Aorta (tissue), 5 donors: Measurements from ENCODE around the gene BTC. TPM values are rescaled to one million over a fixed set of nuclear protein-coding genes. Genes with fewer than 3 reads are reported as not detected.

ENCODE experiments used
- ATAC-seq: fragments of 200-7000 bp; cut with Tn5 transposase; one replicate; pipeline ENCODE4 v1.9.1; 2022; ENCODE audit warnings: moderate library complexity; ENCODE audit not compliant: low FRiP score
- DNase-seq, 2 donors: peaks; one replicate each; pipeline ENCODE4 v3.0.0-alpha.2; 2020
- H3K27ac ChIP-seq, 2 donors: one replicate each; pipeline ENCODE4 v1.5.1; 2013; ENCODE audit warnings: low read length in 2 of 2, mild to moderate bottlenecking in 2 of 2, moderate library complexity in 2 of 2, control low read depth in 1 of 2, inconsistent platforms in 1 of 2, low read depth in 1 of 2
- H3K27me3 ChIP-seq, 2 donors: one replicate each; pipeline ENCODE4 v1.6.1; 2013; ENCODE audit warnings: control low read depth in 1 of 2, low read length in 1 of 2, mild to moderate bottlenecking in 1 of 2, moderate library complexity in 1 of 2; ENCODE audit not compliant: insufficient read depth in 2 of 2, control insufficient read depth in 1 of 2
- H3K36me3 ChIP-seq, 2 donors: one replicate each; pipeline ENCODE4 v1.6.1; 2013; ENCODE audit warnings: control low read depth in 1 of 2, low read length in 1 of 2, mild to moderate bottlenecking in 1 of 2; ENCODE audit not compliant: insufficient read depth in 2 of 2, control insufficient read depth in 1 of 2
- H3K4me1 ChIP-seq, 2 donors: one replicate each; pipeline ENCODE4 v1.6.1; 2013; ENCODE audit warnings: low read length in 2 of 2, control low read depth in 1 of 2, mild to moderate bottlenecking in 1 of 2, moderate library complexity in 1 of 2; ENCODE audit not compliant: insufficient read depth in 2 of 2, control insufficient read depth in 1 of 2
- H3K4me3 ChIP-seq, 2 donors: one replicate each; pipeline ENCODE4 v1.5.1; 2013; ENCODE audit warnings: low read length in 2 of 2, control low read depth in 1 of 2, mild to moderate bottlenecking in 1 of 2
- H3K9me3 ChIP-seq: one replicate; pipeline ENCODE4 v1.6.1; 2013; ENCODE audit warnings: mild to moderate bottlenecking, low read length; ENCODE audit not compliant: control insufficient read depth
- WGBS, 2 donors: extraction: QIAGEN DNeasy Blood & Tissue Kit; methylation state at CpG; one replicate each; pipeline ENCODE4 v1.1.7; 2013; 5-methylcytosine and 5-hydroxymethylcytosine counted together
- intact Hi-C, 2 donors: fragments of 100-400 bp; cut with DNase I; formaldehyde crosslinking; loops; one replicate each; pipeline versions ENCODE4 v1.14.2 to v1.15.0; 2022
- long read RNA-seq, 2 donors: library from polyadenylated mRNA; unstranded; transcript quantifications; one replicate each; pipeline ENCODE4 v2.0.0, GENCODE V29; 2020 to 2021
- polyA plus RNA-seq, 2 donors: library from polyadenylated mRNA; stranded (reverse); fragments of 200-250 nt; gene quantifications; one replicate each; pipeline ENCODE4 v1.2.3, GENCODE V29; 2013
- total RNA-seq, 2 donors: library from RNA; stranded (reverse); fragmentation: NEBNext Ultra II Directional; extraction: Animal tissue kit (Norgen Biotek cat#: 25700); gene quantifications; one replicate each; pipeline ENCODE4 v1.2.1, GENCODE V29; 2021
- donor health status: healthy with polysubstance abuse.
- donor health status: Bipolar disorder and iron deficiency.
- donor health status: DM: no; HTN: no; CAD: no.
- donor health status: DM: no; HTN: no; CAD: no.
- donor health status: DM: yes; HTN: yes; CAD: no.

Gene BTC, protein sequence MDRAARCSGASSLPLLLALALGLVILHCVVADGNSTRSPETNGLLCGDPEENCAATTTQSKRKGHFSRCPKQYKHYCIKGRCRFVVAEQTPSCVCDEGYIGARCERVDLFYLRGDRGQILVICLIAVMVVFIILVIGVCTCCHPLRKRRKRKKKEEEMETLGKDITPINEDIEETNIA
- 1 to 10 TPM; 9.4 to 10.0 TPM for total RNA-seq
- 10 to 100 TPM in 1 of 2 donors, 1 to 10 TPM in 1; 6.0 to 11.1 TPM for polyA plus RNA-seq
- long read RNA-seq, donor 1, transcript BTC-201 (6 exons, 2,816 nt), result major isoform, 7 of 14 reads
- long read RNA-seq, donor 1, partial matches to known transcripts, result 2 of 14 reads
- long read RNA-seq, donor 1, other reads (novel, unspliced or antisense), result 5 of 14 reads
- long read RNA-seq, donor 2, partial matches to known transcripts, result 3 of 8 reads
- long read RNA-seq, donor 2, other reads (novel, unspliced or antisense), result 4 of 8 reads

DNA sequence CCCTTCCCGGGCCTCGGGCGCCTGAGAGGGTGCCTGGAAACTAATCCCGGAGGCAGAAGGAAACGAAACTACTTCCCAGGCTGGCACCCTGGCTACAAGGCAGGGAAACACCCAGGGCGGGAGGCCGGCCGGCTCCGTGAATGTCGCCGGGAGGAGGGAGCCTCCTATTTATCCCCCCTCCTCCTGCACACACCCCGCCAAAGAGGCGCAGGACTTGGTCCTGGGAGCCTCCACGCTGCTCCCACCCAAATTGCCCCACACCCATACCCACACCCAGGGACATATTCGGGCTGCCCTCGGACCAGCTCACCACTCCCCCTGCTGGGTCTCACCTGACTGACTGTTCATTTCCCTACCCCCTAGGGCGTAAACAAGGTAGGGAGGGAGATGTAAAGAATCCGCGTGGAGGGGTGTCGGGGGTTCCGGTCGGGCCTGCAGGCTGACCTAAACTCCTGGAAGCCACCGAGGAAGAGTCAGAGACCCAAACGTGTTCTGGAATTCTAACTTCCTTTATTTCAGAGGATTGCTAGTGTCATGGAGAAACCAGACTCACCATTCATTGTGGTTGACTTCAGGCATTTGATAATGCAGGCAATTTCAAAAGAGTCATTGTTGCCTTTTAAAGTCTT is at the start of gene BTC:
Gene BTC (minus strand): TSS at position 142 of the 629 bp plus-strand sequence. CDS start 198 bp downstream, outside the sequence.
- Histone ChIP-seq H3K9me3 (no peaks in the 10 kb centered on the region), H3K4me3 (peak within 1 kb of the TSS; percentile 56 to 78), H3K4me1 (peaks cover 0 to 3% of the 10 kb centered on the region in 2 donors), H3K27me3 (no peaks in the 10 kb centered on the region), H3K36me3 (no peaks in the 10 kb centered on the region), H3K27ac (peak within 1 kb of the TSS in 1 of 2 donors; percentile 74)
- DNase-seq (peak; percentile 59 to 77), ATAC-seq (peak; percentile 82)
- intact Hi-C loops, result loop anchor here in 1 of 2 donors (5.0 to 10.0 kb wide), 3 partner anchors 102 to 420 kb away; no protein-coding TSS in a partner anchor
- WGBS, 2 donors, result 1% methylated on average over 22 to 24 of the region's 24 CpGs

DNA sequence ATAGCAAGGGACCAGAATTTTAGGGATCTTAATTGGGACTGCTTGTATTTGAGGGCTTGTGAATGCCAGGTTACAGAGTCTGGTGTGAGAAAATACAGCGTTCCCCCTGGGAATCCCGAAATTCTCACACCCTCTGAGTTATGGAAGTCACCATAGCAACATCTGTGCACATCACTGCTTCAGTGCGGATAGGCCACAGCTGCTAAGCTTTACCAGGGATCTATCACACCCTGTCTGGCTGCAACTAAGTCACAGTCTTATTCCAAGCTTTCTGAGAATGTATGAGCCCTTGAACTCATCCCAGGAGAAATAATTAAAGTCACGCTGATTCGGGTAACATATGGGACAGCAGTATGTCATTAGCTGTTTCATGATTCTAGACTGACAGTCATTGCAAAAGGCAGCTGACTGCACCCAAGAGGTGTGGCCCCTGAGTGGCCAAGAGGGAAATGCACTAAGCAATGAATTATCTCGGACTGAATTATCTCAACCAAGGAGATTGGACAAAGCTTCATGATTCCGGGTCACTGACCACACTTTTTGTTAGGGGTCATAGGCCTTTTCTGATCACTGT is 46.7 kb upstream of the BTC start:
- ATAC-seq (no peak), DNase-seq (no peak)
- Histone ChIP-seq H3K27ac (no peak overlapping the region), H3K36me3 (no peaks in the 10 kb centered on the region), H3K4me1 (no peaks in the 10 kb centered on the region), H3K4me3 (no peak overlapping the region), H3K27me3 (no peaks in the 10 kb centered on the region), H3K9me3 (no peaks in the 10 kb centered on the region)
- 62 to 70% methylated on average over 7 of the region's 7 CpGs for WGBS, 2 donors
- intact Hi-C loops, result no loop called here

DNA sequence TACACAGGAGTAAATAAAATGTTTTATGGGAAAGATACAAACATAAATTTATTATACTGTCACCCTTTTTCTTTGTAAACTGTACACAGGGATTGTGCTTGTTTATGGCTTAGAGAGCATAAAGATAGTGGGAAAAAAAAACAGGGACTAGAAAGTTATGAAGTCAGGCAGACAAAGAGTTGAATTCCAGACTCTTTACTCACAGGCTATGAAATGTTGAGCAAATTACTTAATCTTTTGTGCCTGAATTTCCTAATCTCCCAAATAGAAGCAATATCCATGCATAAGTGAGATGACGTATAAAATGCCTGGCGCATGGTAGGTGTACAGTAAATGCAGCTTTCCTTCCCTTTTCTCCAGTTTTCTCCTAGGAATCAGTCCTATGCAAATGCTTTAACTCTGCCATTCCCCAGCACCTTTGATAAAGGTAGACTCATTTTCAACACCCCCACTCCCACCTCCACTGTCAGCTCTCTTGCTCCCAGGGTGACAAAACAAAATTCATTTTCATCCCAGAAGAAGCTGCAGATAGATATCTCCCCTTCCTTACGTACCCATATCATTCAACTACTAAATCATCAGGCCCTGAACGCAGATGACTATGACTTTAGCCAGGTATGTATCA is 44.5 kb upstream of the BTC start:
- Histone ChIP-seq H3K36me3 (no peaks in the 10 kb centered on the region), H3K4me3 (no peak overlapping the region), H3K9me3 (no peaks in the 10 kb centered on the region), H3K27ac (no peak overlapping the region), H3K27me3 (no peaks in the 10 kb centered on the region), H3K4me1 (no peaks in the 10 kb centered on the region)
- intact Hi-C loops, result no loop called here
- DNase-seq (no peak), ATAC-seq (no peak)
- WGBS, 2 donors, result 66 to 71% methylated on average over 4 of the region's 4 CpGs

DNA sequence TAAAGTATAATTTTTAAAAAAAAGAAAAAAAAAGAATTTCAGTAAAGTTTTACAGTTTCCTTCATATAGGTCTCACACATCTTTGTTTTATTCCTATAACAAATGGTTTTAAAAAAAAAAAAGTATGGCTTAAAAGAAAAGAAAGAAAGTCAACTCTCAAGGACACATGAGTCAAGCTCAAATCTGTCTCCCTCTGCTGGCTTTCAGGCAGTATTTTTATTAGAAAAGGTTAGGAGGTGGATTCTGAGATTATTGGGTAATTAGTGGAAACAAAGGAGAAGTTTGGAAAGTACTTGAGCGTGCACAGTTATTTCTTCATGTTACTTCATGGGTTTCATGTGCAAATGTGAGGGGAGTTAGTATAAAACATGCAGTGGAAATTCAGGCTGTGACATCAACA is 36.6 kb upstream of the BTC start:
- no peak for DNase-seq
- Histone ChIP-seq H3K4me1 (no peaks in the 10 kb centered on the region), H3K27ac (no peak overlapping the region), H3K27me3 (no peaks in the 10 kb centered on the region), H3K36me3 (no peaks in the 10 kb centered on the region), H3K4me3 (no peak overlapping the region), H3K9me3 (no peaks in the 10 kb centered on the region)
- WGBS, 2 donors, result 93 to 100% methylated on average over 1 of the region's 1 CpG
- ATAC-seq, result no peak
- intact Hi-C loops, result no loop called here

DNA sequence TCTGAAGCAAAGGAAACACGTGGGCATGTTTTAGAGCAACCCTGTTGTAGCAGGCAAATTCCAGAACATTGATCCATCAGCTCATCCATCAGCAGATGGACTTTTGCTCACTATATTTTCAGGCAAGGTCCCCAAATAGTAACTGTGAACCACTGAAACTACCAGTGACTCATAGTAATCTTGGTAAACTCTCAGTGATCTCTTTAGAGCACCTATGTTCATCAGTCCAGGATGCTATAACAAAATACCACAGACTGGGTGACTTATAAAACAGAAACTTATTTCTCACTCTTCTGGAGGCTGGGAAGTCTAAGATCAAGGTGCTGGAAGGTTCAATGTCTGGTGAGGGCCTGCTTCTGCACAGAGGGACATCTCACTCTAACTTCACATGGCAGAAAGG is 28.9 kb upstream of the BTC start:
- intact Hi-C loops, result no loop called here
- no peaks in the 10 kb centered on the region for H3K4me1 ChIP-seq
- ATAC-seq (no peak), DNase-seq (no peak)
- H3K4me3 ChIP-seq, result no peak overlapping the region
- no peak overlapping the region for H3K27ac ChIP-seq
- H3K36me3 ChIP-seq, result no peaks in the 10 kb centered on the region
- no peaks in the 10 kb centered on the region for H3K9me3 ChIP-seq
- no peaks in the 10 kb centered on the region for H3K27me3 ChIP-seq
- WGBS, 2 donors, result 77 to 83% methylated on average over 1 of the region's 1 CpG

DNA sequence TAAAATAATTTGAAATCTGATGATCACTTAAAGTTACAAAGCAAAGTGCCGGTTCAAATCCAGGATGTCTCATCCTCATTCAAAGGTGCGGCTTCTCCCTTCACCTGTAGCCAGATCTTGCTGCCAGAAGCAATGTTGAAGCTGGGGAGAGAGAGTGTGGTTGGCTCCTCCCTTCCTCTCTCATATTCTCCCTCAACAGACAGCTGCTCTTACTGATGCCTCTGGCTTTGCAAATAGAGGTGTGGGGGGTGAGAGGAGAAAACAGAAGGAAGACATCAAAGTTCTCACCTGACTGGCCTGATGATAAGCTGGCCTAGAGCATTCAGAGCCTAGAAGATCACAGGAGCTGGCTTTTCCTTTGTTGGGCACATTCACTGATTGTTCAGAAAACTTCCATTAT is 28.3 kb upstream of the BTC start:
- H3K36me3 ChIP-seq, result no peaks in the 10 kb centered on the region
- no peak overlapping the region for H3K4me3 ChIP-seq
- no peak for ATAC-seq
- WGBS, 2 donors, result 94 to 98% methylated on average over 2 of the region's 2 CpGs
- H3K27me3 ChIP-seq, result no peaks in the 10 kb centered on the region
- H3K4me1 ChIP-seq, result no peaks in the 10 kb centered on the region
- no peak for DNase-seq
- no peaks in the 10 kb centered on the region for H3K9me3 ChIP-seq
- intact Hi-C loops, result no loop called here
- no peak overlapping the region for H3K27ac ChIP-seq

DNA sequence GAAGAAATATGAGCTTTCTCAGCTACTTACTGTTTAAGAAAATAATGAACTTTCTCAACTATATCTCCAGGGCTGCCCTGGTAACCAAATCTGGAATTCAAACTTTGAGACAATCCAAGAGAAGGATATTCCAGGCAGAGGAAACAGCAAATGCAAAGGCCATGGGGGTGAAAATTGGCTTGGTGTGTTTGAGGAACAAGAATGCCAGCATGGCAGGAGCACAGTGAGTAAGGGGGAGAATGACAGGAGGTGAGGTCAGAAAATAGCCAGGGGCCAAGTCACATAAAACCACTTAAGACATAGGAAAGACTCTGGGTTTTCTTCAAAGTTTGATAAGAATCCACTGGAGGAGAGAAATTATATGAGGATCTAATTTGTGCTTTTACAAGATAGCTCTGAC is 27.2 kb upstream of the BTC start:
- intact Hi-C loops, result no loop called here

DNA sequence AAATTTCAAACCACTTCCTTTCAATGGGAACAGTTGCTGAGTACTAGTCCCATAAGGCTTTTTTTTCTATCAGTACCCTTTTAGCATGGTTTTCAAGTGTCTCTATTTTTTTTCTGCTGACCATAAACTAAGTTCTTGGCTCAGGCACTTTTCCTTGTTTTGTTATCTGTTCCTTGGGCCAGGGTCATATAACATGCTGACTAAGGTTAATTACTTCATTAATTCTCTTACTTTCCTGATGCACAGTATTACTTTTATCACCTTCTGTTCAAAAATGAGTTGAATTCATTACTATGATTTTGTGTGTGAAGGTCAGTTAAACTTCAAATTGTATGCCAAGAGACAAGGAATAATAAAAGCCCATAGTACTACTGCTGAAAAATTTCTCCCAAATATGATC is 19.7 kb upstream of the BTC start:
- no peaks in the 10 kb centered on the region for H3K4me1 ChIP-seq
- H3K27ac ChIP-seq, result no peak overlapping the region
- H3K4me3 ChIP-seq, result no peak overlapping the region
- DNase-seq, result no peak
- no peaks in the 10 kb centered on the region for H3K27me3 ChIP-seq
- ATAC-seq, result no peak
- no peaks in the 10 kb centered on the region for H3K9me3 ChIP-seq
- H3K36me3 ChIP-seq, result no peaks in the 10 kb centered on the region
- intact Hi-C loops, result no loop called here

More for the DNA sequence above, 27.2 kb upstream of the BTC start:
- DNase-seq (no peak), ATAC-seq (no peak)
- no peaks in the 10 kb centered on the region for H3K27me3 ChIP-seq
- H3K4me3 ChIP-seq, result no peak overlapping the region
- no peak overlapping the region for H3K27ac ChIP-seq
- no peaks in the 10 kb centered on the region for H3K4me1 ChIP-seq
- no peaks in the 10 kb centered on the region for H3K36me3 ChIP-seq
- no peaks in the 10 kb centered on the region for H3K9me3 ChIP-seq
